ENCODE data around the gene FLRT1. TPM values are rescaled to one million over a fixed set of nuclear protein-coding genes. Genes with fewer than 3 reads are reported as not detected.

The FLRT1 gene, protein sequence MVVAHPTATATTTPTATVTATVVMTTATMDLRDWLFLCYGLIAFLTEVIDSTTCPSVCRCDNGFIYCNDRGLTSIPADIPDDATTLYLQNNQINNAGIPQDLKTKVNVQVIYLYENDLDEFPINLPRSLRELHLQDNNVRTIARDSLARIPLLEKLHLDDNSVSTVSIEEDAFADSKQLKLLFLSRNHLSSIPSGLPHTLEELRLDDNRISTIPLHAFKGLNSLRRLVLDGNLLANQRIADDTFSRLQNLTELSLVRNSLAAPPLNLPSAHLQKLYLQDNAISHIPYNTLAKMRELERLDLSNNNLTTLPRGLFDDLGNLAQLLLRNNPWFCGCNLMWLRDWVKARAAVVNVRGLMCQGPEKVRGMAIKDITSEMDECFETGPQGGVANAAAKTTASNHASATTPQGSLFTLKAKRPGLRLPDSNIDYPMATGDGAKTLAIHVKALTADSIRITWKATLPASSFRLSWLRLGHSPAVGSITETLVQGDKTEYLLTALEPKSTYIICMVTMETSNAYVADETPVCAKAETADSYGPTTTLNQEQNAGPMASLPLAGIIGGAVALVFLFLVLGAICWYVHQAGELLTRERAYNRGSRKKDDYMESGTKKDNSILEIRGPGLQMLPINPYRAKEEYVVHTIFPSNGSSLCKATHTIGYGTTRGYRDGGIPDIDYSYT
- under 1 TPM; 0.05 to 0.23 TPM for total RNA-seq

- peaks cover 2% of the 10 kb centered on the region for H3K36me3 Mint-ChIP-seq (ENCODE audit: low read depth)
- POLR2A ChIA-PET: no interaction called here
- no peak within 1 kb of the TSS for H3K4me3 Mint-ChIP-seq
- H3K9me3 Mint-ChIP-seq: no peaks in the 10 kb centered on the region
- H3K27me3 Mint-ChIP-seq: peaks cover 33% of the 10 kb centered on the region
- CTCF ChIA-PET: no interaction called here
- no peak for DNase-seq
- H3K27ac Mint-ChIP-seq: no peak within 1 kb of the TSS
- H3K4me1 Mint-ChIP-seq: peaks cover 3% of the 10 kb centered on the region
These were observed at the start of gene FLRT1 for GRCh38 chr11:64035576-64035975. Gene FLRT1, plus strand, starts transcription at chr11:64035931. Its CDS starts 80,337 bp downstream, at chr11:64116268.

- CTCF ChIA-PET: interaction anchor here (0.9 to 1.8 kb wide), 3 partner anchors 14 to 149 kb away, joined by 3 to 5 read pairs (median 4); no protein-coding TSS in a partner anchor
These were observed 49.4 kb upstream of the FLRT1 start, which contains the start of gene OTUB1 for GRCh38 chr11:63986156-63986931. Gene OTUB1, plus strand, starts transcription at chr11:63986438. Its CDS starts 19 bp downstream, at chr11:63986457.

GRCh38 chr11:63986932-63987513 is 48.7 kb upstream of the FLRT1 start:
- H3K36me3 Mint-ChIP-seq (ENCODE audit: low read depth): peaks cover 35% of the 10 kb centered on the region
- H3K27me3 Mint-ChIP-seq: no peaks in the 10 kb centered on the region
- no peaks in the 10 kb centered on the region for H3K9me3 Mint-ChIP-seq
- peaks cover 42% of the 10 kb centered on the region for H3K4me1 Mint-ChIP-seq
- H3K27ac Mint-ChIP-seq: peak overlapping the region; percentile 64
- peak overlapping the region; percentile 100 for H3K4me3 Mint-ChIP-seq
- ChIA-PET CTCF (interaction anchor here (1.8 kb wide), 1 partner anchor 13 kb away, joined by 5 read pairs; no protein-coding TSS in a partner anchor), POLR2A (interaction anchor here (0.7 kb wide), 1 partner anchor 13 kb away, joined by 3 read pairs; the partner anchor contains the start of gene COX8A)
- no peak for DNase-seq

More at GRCh38 chr11:63986156-63986931, 49.4 kb upstream of the FLRT1 start, which contains the start of gene OTUB1:
- Mint-ChIP-seq H3K27ac (peak within 1 kb of the TSS; percentile 93), H3K9me3 (no peaks in the 10 kb centered on the region), H3K27me3 (no peaks in the 10 kb centered on the region), H3K36me3 (ENCODE audit: low read depth) (peaks cover 28% of the 10 kb centered on the region), H3K4me1 (peaks cover 37% of the 10 kb centered on the region), H3K4me3 (peak within 1 kb of the TSS; percentile 100)
- peak; percentile 91 for DNase-seq
- POLR2A ChIA-PET: interaction anchor here (0.6 to 1.4 kb wide), 9 partner anchors 11 to 220 kb away, joined by 3 to 27 read pairs (median 5); partner anchors contain the start of genes COX8A, FERMT3, NAA40 and STIP1

DNA sequence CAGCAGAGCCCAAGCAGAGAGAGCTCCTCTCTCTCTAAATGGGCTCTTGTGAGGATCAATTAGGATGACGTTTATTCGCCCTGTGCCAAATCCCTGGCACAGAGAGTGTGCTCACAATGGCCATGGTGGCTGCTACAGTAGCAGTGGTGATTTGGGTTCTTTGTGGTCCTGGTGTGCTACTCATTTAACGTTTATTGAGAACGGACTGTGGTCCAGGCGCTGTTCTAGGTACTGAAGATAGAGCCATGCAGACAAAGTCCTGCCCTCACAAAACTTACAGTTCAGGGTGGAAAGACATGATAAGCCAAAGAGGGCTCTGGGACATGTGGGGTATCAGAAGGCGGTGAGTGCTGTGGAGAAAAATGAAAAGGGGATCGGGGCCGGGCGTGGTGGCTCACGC is 44.2 kb upstream of the FLRT1 start:
- no peak for DNase-seq
- no peak overlapping the region for H3K27ac Mint-ChIP-seq
- peaks cover 48% of the 10 kb centered on the region for H3K36me3 Mint-ChIP-seq (ENCODE audit: low read depth)
- ChIA-PET POLR2A (interaction anchor here (1.1 to 1.9 kb wide), 3 partner anchors 8 to 17 kb away, joined by 3 to 7 read pairs (median 6); partner anchors contain the start of gene COX8A), CTCF (interaction anchor here (1.3 to 1.5 kb wide), 2 partner anchors 10 to 46 kb away, joined by 3 to 7 read pairs; no protein-coding TSS in a partner anchor)
- H3K4me1 Mint-ChIP-seq: peaks cover 36% of the 10 kb centered on the region
- H3K27me3 Mint-ChIP-seq: no peaks in the 10 kb centered on the region
- H3K4me3 Mint-ChIP-seq: no peak overlapping the region
- H3K9me3 Mint-ChIP-seq: no peaks in the 10 kb centered on the region

DNA sequence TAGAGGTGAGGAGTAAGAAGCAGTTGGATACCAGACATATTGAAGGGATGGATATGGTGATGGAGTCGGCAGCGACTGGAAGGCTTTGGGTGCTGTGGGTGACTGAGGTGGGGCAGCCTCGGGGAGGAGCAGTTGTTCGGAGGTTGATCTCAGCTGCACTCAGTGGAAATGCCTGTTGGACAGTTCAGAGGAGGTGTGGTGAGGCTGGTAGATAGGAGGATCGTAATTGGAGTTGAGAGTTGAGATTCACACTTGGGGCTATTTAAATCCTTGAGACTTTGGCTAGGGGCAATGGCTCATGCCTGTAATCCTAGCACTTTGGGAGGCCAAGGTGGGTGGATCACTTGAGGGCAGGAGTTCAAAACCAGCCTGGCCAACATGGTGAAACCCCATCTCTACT is 42.6 kb upstream of the FLRT1 start:
- H3K36me3 Mint-ChIP-seq (ENCODE audit: low read depth): peaks cover 55% of the 10 kb centered on the region
- CTCF ChIA-PET: no interaction called here
- H3K27ac Mint-ChIP-seq: no peak overlapping the region
- no peaks in the 10 kb centered on the region for H3K27me3 Mint-ChIP-seq
- H3K4me3 Mint-ChIP-seq: no peak overlapping the region
- peaks cover 28% of the 10 kb centered on the region for H3K4me1 Mint-ChIP-seq
- no peaks in the 10 kb centered on the region for H3K9me3 Mint-ChIP-seq
- POLR2A ChIA-PET: no interaction called here
- DNase-seq: no peak

GRCh38 chr11:63993993-63994392 is 41.7 kb upstream of the FLRT1 start:
- Mint-ChIP-seq H3K27me3 (no peaks in the 10 kb centered on the region), H3K9me3 (no peaks in the 10 kb centered on the region), H3K4me1 (peaks cover 24% of the 10 kb centered on the region), H3K27ac (no peak overlapping the region), H3K4me3 (no peak overlapping the region), H3K36me3 (ENCODE audit: low read depth) (peaks cover 52% of the 10 kb centered on the region)
- POLR2A ChIA-PET: no interaction called here
- CTCF ChIA-PET: no interaction called here
- DNase-seq: no peak

- ChIA-PET POLR2A (no interaction called here), CTCF (no interaction called here)
These were observed 39.2 kb upstream of the FLRT1 start for GRCh38 chr11:63996512-63996911.

DNA sequence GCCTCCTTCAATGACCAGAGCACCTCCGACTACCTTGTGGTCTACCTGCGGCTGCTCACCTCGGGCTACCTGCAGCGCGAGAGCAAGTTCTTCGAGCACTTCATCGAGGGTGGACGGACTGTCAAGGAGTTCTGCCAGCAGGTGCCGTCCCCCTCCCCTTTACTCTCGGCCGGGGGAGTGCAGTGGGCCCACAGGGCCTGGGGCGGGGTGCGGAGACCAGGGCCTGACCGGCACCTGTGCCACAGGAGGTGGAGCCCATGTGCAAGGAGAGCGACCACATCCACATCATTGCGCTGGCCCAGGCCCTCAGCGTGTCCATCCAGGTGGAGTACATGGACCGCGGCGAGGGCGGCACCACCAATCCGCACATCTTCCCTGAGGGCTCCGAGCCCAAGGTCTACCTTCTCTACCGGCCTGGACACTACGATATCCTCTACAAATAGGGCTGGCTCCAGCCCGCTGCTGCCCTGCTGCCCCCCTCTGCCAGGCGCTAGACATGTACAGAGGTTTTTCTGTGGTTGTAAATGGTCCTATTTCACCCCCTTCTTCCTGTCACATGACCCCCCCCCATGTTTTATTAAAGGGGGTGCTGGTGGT is 38.5 kb upstream of the FLRT1 start:
- Mint-ChIP-seq H3K27ac (no peak overlapping the region), H3K4me1 (peaks cover 17% of the 10 kb centered on the region), H3K9me3 (no peaks in the 10 kb centered on the region), H3K4me3 (no peak overlapping the region), H3K36me3 (ENCODE audit: low read depth) (peaks cover 29% of the 10 kb centered on the region), H3K27me3 (peaks cover 2% of the 10 kb centered on the region)
- ChIA-PET POLR2A (no interaction called here), CTCF (interaction anchor here (1.5 kb wide), 1 partner anchor 155 kb away, joined by 7 read pairs; no protein-coding TSS in a partner anchor)
- no peak for DNase-seq

More at GRCh38 chr11:63996512-63996911, 39.2 kb upstream of the FLRT1 start:
- Mint-ChIP-seq H3K27me3 (peaks cover 2% of the 10 kb centered on the region), H3K9me3 (no peaks in the 10 kb centered on the region), H3K27ac (no peak overlapping the region), H3K36me3 (ENCODE audit: low read depth) (peaks cover 35% of the 10 kb centered on the region), H3K4me1 (peaks cover 22% of the 10 kb centered on the region), H3K4me3 (no peak overlapping the region)
- DNase-seq: no peak

DNA sequence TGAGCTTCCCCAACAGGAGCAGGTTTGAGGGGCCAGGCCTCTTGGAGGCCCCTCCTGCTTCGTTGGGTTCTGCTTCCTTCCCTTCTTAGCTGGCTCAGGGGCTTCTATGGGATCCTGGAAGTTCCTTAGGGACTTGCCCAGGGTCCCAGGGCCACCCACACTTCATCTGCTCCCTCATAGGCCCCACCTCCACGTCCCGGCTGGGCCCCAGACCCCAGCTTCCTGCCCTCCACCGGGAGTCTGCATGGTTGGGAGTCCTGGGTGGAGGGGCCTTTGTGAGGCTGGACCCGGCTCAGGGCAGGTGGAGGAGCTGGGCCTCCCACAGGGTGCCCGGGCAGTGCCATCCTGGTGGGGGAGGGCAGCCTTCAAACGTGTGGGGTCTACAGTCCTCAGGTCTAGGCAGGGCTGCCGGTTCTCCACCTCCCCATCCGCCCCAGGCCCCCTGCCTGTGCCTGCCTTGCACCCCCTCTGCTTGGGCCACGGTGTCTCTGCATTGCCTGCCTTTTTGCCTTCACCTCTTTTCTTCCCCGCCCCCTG is 37.9 kb upstream of the FLRT1 start:
- Mint-ChIP-seq H3K4me3 (no peak overlapping the region), H3K27ac (no peak overlapping the region), H3K4me1 (peaks cover 16% of the 10 kb centered on the region), H3K36me3 (ENCODE audit: low read depth) (peaks cover 28% of the 10 kb centered on the region), H3K27me3 (peaks cover 2% of the 10 kb centered on the region), H3K9me3 (no peaks in the 10 kb centered on the region)
- ChIA-PET POLR2A (interaction anchor here (1.1 kb wide), 1 partner anchor 12 kb away, joined by 5 read pairs; no protein-coding TSS in a partner anchor), CTCF (interaction anchor here (1.5 kb wide), 1 partner anchor 154 kb away, joined by 7 read pairs; no protein-coding TSS in a partner anchor)
- DNase-seq: no peak

DNA sequence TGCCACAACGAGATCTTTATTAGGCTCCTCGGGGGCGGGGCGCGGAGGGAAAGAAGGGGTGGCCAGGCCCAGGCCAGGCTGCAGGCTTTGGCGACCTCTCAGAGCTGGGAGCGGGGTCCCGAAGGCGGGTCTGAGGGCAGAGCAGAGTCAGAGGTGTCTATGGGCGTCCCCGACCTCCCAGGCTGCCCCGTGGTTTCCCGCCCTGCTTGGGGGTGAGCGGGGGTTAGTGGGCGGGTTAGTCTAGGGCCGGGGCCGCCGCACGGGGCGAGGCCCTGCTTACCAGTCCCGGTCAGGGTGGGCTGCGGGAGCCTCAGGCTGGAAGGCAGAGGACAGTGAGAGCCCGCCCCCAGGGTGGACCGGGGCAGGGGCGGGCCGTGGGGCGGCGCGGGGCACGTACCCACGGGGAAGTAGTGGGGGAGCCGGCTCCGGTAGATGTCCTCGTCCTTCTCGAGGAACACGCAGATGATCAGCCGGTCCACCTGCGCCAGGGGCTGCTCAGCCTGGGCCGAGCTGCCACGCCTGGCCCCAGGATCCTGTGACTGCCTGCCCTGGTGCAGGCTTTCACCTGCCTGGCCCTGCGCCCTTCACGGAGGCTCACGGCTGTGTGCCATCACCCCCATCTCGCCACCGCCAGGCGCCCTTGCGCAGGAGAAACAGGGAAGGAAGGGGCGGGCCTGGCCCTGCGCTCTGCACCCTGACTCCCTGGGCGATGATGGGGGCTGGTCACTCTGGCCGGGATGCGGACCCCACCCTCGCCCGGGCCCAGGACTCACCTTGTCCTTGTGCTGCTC is 37.0 kb upstream of the FLRT1 start:
- H3K27me3 Mint-ChIP-seq: peaks cover 2% of the 10 kb centered on the region
- H3K4me3 Mint-ChIP-seq: no peak overlapping the region
- POLR2A ChIA-PET: interaction anchor here (0.9 to 2.0 kb wide), 4 partner anchors 8 to 186 kb away, joined by 3 to 6 read pairs (median 4); no protein-coding TSS in a partner anchor
- CTCF ChIA-PET: interaction anchor here (0.6 to 4.9 kb wide), 6 partner anchors 17 to 191 kb away, joined by 3 to 107 read pairs (median 4); no protein-coding TSS in a partner anchor
- no peak overlapping the region for H3K27ac Mint-ChIP-seq
- DNase-seq: no peak
- H3K9me3 Mint-ChIP-seq: no peaks in the 10 kb centered on the region
- H3K36me3 Mint-ChIP-seq (ENCODE audit: low read depth): peaks cover 25% of the 10 kb centered on the region
- peaks cover 11% of the 10 kb centered on the region for H3K4me1 Mint-ChIP-seq

Data from activated CD4-positive, alpha-beta memory T cell treated with anti-CD3 and anti-CD28 coated beads, Interleukin-2, amount 10 ng/mL, durations not matched to agents 7 days and 5 days (primary cell).